DOHH2 (cell line): ENCODE data around the gene RUNX2.

ENCODE experiments used
- H3F3A ChIP-seq: fragments of 200-600 bp; sonication (generic), shearing (Covaris generic); 2 replicates; pipeline ENCODE4 v1.6.0; 2016; ENCODE audit warnings: antibody characterized with exemption, mild to moderate bottlenecking; ENCODE audit not compliant: control insufficient read depth, insufficient read depth
- H3K27ac ChIP-seq: fragments of 200-600 bp; sonication (generic); 2 replicates; pipeline ENCODE4 v1.5.1; 2014; ENCODE audit warnings: low read depth, mild to moderate bottlenecking, low read length, moderate library complexity
- H3K27me3 ChIP-seq: fragments of 200-600 bp; sonication (generic); 2 replicates; pipeline ENCODE4 v1.6.1; 2014; ENCODE audit warnings: mild to moderate bottlenecking, low read length, mixed read lengths; ENCODE audit not compliant: control insufficient read depth
- H3K36me3 ChIP-seq: fragments of 200-600 bp; sonication (generic); 2 replicates; pipeline ENCODE4 v1.6.1; 2014; ENCODE audit warnings: mild to moderate bottlenecking, low read length, moderate library complexity, mixed read lengths; ENCODE audit not compliant: control insufficient read depth
- H3K4me1 ChIP-seq: fragments of 200-600 bp; sonication (generic); 2 replicates; pipeline ENCODE4 v1.6.1; 2014; ENCODE audit warnings: mild to moderate bottlenecking, low read length, mixed read lengths; ENCODE audit not compliant: control insufficient read depth
- H3K4me2 ChIP-seq: fragments of 200-600 bp; sonication (generic); 2 replicates; pipeline ENCODE4 v1.6.0; 2014; ENCODE audit warnings: mild to moderate bottlenecking, low read length, moderate library complexity
- H3K4me3 ChIP-seq: fragments of 200-600 bp; sonication (generic); 2 replicates; pipeline ENCODE4 v1.5.1; 2014; ENCODE audit warnings: mild to moderate bottlenecking, low read length, mixed read lengths
- H3K79me2 ChIP-seq: fragments of 200-600 bp; sonication (generic); 2 replicates; pipeline ENCODE4 v1.6.1; 2014; ENCODE audit warnings: mild to moderate bottlenecking, low read length, mixed read lengths; ENCODE audit not compliant: control insufficient read depth
- H3K9me2 ChIP-seq: fragments of 200-600 bp; sonication (generic); replicated peaks from 2 replicates; pipeline ENCODE4 v1.6.1; 2014; ENCODE audit warnings: mild to moderate bottlenecking, low read length, mixed read lengths; ENCODE audit not compliant: control insufficient read depth
- H3K9me3 ChIP-seq: fragments of 200-600 bp; sonication (generic); 2 replicates; pipeline ENCODE4 v1.6.1; 2014; ENCODE audit warnings: antibody characterized with exemption, low read length, mixed read lengths; ENCODE audit not compliant: control insufficient read depth, insufficient read depth
- H4K20me1 ChIP-seq: fragments of 200-600 bp; sonication (generic); 2 replicates; pipeline ENCODE4 v1.6.0; 2014; ENCODE audit warnings: low read depth, mild to moderate bottlenecking, antibody characterized with exemption, low read length, moderate library complexity; ENCODE audit not compliant: control insufficient read depth, insufficient read depth
- CTCF ChIP-seq: fragments of 200-600 bp; sonication (generic); IDR thresholded peaks from one replicate; pipeline ENCODE4 v1.5.1; 2014; ENCODE audit warnings: antibody characterized with exemption, mild to moderate bottlenecking, low read depth, low read length; ENCODE audit not compliant: poor library complexity, severe bottlenecking
- EZH2phosphoT487 ChIP-seq: fragments of 200-600 bp; sonication (generic); IDR thresholded peaks from 2 replicates; pipeline ENCODE4 v1.6.1; 2017; ENCODE audit warnings: borderline replicate concordance, mild to moderate bottlenecking, antibody characterized with exemption, low read length, moderate library complexity, mixed read lengths

Gene RUNX2

GRCh38 chr6:45647341-45648261 lies 319.5 kb downstream of the RUNX2 start:
- Histone ChIP-seq H3K9me2 (no peaks in the 10 kb centered on the region), H3K4me2 (no peak overlapping the region), H3K27me3 (no peaks in the 10 kb centered on the region), H3K79me2 (no peaks in the 10 kb centered on the region), H4K20me1 (no peaks in the 10 kb centered on the region), H3K9me3 (no peaks in the 10 kb centered on the region), H3K36me3 (no peaks in the 10 kb centered on the region), H3K27ac (no peak overlapping the region), H3K4me3 (no peak overlapping the region), H3K4me1 (peaks cover 18% of the 10 kb centered on the region), H3F3A (no peaks in the 10 kb centered on the region)
- TF ChIP-seq CTCF, result no peak
- no peak for TF ChIP-seq EZH2phosphoT487

- Histone ChIP-seq H3K27ac (no peak overlapping the region), H3K4me2 (no peak overlapping the region), H3K9me3 (no peaks in the 10 kb centered on the region), H3K9me2 (no peaks in the 10 kb centered on the region), H4K20me1 (no peaks in the 10 kb centered on the region), H3K4me3 (no peak overlapping the region), H3K36me3 (no peaks in the 10 kb centered on the region), H3K4me1 (peaks cover 18% of the 10 kb centered on the region), H3F3A (no peaks in the 10 kb centered on the region), H3K27me3 (no peaks in the 10 kb centered on the region), H3K79me2 (no peaks in the 10 kb centered on the region)
- TF ChIP-seq CTCF (no peak), EZH2phosphoT487 (no peak)
Observed at GRCh38 chr6:45648262-45648620, 320.1 kb downstream of the RUNX2 start.

- TF ChIP-seq CTCF, result no peak
- TF ChIP-seq EZH2phosphoT487, result no peak
- no peak overlapping the region for H3K4me3 ChIP-seq
- no peaks in the 10 kb centered on the region for H4K20me1 ChIP-seq
- H3K36me3 ChIP-seq, result no peaks in the 10 kb centered on the region
- H3F3A ChIP-seq, result no peaks in the 10 kb centered on the region
- no peaks in the 10 kb centered on the region for H3K9me3 ChIP-seq
- H3K9me2 ChIP-seq, result no peaks in the 10 kb centered on the region
- H3K4me2 ChIP-seq, result no peak overlapping the region
- no peaks in the 10 kb centered on the region for H3K79me2 ChIP-seq
- peaks cover 9% of the 10 kb centered on the region for H3K4me1 ChIP-seq
- H3K27ac ChIP-seq, result no peak overlapping the region
- no peaks in the 10 kb centered on the region for H3K27me3 ChIP-seq
Observed at GRCh38 chr6:45650524-45651135, 322.5 kb downstream of the RUNX2 start.
